Measurements from ENCODE around the gene ABI3BP. TPM values are rescaled to one million over a fixed set of nuclear protein-coding genes. Genes with fewer than 3 reads are reported as not detected.

ABI3BP gene
- total and polyA plus RNA-seq, 2 experiments from 2014 or later = 0.42 to 0.57 TPM

DNA sequence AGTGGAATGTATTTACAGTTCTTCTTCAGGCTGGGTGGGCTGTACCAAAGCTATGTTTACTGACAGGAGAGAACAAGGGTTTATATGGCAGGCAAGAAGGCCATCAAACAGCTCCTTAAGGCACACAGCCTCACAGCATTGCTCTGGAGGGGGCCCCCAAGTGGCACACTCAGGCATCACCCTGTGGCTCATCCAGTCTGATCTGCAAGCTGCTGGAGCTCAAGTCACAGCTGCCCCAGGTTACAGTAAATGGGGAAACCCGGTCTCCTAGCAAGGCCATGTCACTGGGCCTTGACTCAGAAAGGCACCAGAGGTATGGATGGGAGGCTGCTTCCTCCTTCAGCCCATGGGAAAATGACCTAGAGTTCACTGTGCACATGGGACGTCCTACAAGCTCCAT is 216.5 kb downstream of the ABI3BP start:
- H3K9me2 ChIP-seq (ENCODE audit: insufficient read depth) = peaks cover 4% of the 10 kb centered on the region
- peak; percentile 93 for ATAC-seq
- Mint-ChIP-seq H3K4me1 (no peaks in the 10 kb centered on the region), H3K27ac (no peak overlapping the region), H3K27me3 (ENCODE audit: insufficient read depth, low read depth, poor library complexity) (no peaks in the 10 kb centered on the region), H3K4me3 (no peak overlapping the region), H3K36me3 (ENCODE audit: low read depth) (no peaks in the 10 kb centered on the region), H3K9me3 (no peaks in the 10 kb centered on the region)
- DNase-seq (ENCODE audit: low spot score) = peak; percentile 52
- H4K20me1 ChIP-seq (replicated peaks; ENCODE audit: insufficient read depth) = no peaks in the 10 kb centered on the region
- H3F3A ChIP-seq (replicated peaks; ENCODE audit: low read depth) = no peaks in the 10 kb centered on the region
- no peak overlapping the region for H3K4me2 ChIP-seq
- no peak overlapping the region for H3K4me3 ChIP-seq
- no peaks in the 10 kb centered on the region for H3K27me3 ChIP-seq (ENCODE audit: insufficient read depth)
- H3K36me3 ChIP-seq (ENCODE audit: insufficient read depth) = no peaks in the 10 kb centered on the region
- H3K4me1 ChIP-seq (ENCODE audit: insufficient read depth) = no peaks in the 10 kb centered on the region
- TF ChIP-seq EZH2phosphoT487 (IDR thresholded peaks at IDR 0.05; ENCODE audit: unreplicated experiment) (no peak), STAT1 (IDR thresholded peaks at IDR 0.05; ENCODE audit: unreplicated experiment) (no peak), NANOG (IDR thresholded peaks at IDR 0.05; ENCODE audit: borderline replicate concordance) (no peak), JUNB (IDR thresholded peaks at IDR 0.05; ENCODE audit: unreplicated experiment) (no peak), POLR2AphosphoS5 (IDR thresholded peaks at IDR 0.05; ENCODE audit: low read depth) (no peak)
- TF ChIP-seq, protein P1, sequence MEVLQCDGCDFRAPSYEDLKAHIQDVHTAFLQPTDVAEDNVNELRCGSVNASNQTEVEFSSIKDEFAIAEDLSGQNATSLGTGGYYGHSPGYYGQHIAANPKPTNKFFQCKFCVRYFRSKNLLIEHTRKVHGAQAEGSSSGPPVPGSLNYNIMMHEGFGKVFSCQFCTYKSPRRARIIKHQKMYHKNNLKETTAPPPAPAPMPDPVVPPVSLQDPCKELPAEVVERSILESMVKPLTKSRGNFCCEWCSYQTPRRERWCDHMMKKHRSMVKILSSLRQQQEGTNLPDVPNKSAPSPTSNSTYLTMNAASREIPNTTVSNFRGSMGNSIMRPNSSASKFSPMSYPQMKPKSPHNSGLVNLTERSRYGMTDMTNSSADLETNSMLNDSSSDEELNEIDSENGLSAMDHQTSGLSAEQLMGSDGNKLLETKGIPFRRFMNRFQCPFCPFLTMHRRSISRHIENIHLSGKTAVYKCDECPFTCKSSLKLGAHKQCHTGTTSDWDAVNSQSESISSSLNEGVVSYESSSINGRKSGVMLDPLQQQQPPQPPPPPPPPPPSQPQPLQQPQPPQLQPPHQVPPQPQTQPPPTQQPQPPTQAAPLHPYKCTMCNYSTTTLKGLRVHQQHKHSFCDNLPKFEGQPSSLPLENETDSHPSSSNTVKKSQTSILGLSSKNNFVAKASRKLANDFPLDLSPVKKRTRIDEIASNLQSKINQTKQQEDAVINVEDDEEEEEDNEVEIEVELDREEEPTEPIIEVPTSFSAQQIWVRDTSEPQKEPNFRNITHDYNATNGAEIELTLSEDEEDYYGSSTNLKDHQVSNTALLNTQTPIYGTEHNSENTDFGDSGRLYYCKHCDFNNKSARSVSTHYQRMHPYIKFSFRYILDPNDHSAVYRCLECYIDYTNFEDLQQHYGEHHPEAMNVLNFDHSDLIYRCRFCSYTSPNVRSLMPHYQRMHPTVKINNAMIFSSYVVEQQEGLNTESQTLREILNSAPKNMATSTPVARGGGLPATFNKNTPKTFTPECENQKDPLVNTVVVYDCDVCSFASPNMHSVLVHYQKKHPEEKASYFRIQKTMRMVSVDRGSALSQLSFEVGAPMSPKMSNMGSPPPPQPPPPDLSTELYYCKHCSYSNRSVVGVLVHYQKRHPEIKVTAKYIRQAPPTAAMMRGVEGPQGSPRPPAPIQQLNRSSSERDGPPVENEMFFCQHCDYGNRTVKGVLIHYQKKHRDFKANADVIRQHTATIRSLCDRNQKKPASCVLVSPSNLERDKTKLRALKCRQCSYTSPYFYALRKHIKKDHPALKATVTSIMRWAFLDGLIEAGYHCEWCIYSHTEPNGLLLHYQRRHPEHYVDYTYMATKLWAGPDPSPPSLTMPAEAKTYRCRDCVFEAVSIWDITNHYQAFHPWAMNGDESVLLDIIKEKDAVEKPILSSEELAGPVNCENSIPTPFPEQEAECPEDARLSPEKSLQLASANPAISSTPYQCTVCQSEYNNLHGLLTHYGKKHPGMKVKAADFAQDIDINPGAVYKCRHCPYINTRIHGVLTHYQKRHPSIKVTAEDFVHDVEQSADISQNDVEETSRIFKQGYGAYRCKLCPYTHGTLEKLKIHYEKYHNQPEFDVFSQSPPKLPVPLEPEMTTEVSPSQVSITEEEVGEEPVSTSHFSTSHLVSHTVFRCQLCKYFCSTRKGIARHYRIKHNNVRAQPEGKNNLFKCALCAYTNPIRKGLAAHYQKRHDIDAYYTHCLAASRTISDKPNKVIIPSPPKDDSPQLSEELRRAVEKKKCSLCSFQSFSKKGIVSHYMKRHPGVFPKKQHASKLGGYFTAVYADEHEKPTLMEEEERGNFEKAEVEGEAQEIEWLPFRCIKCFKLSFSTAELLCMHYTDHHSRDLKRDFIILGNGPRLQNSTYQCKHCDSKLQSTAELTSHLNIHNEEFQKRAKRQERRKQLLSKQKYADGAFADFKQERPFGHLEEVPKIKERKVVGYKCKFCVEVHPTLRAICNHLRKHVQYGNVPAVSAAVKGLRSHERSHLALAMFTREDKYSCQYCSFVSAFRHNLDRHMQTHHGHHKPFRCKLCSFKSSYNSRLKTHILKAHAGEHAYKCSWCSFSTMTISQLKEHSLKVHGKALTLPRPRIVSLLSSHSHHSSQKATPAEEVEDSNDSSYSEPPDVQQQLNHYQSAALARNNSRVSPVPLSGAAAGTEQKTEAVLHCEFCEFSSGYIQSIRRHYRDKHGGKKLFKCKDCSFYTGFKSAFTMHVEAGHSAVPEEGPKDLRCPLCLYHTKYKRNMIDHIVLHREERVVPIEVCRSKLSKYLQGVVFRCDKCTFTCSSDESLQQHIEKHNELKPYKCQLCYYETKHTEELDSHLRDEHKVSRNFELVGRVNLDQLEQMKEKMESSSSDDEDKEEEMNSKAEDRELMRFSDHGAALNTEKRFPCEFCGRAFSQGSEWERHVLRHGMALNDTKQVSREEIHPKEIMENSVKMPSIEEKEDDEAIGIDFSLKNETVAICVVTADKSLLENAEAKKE (CRISPR knock-in tag; IDR thresholded peaks at IDR 0.05) = no peak
- TF ChIP-seq, protein P2, sequence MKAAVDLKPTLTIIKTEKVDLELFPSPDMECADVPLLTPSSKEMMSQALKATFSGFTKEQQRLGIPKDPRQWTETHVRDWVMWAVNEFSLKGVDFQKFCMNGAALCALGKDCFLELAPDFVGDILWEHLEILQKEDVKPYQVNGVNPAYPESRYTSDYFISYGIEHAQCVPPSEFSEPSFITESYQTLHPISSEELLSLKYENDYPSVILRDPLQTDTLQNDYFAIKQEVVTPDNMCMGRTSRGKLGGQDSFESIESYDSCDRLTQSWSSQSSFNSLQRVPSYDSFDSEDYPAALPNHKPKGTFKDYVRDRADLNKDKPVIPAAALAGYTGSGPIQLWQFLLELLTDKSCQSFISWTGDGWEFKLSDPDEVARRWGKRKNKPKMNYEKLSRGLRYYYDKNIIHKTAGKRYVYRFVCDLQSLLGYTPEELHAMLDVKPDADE (IDR thresholded peaks at IDR 0.05) = no peak
- TF ChIP-seq, protein P3, sequence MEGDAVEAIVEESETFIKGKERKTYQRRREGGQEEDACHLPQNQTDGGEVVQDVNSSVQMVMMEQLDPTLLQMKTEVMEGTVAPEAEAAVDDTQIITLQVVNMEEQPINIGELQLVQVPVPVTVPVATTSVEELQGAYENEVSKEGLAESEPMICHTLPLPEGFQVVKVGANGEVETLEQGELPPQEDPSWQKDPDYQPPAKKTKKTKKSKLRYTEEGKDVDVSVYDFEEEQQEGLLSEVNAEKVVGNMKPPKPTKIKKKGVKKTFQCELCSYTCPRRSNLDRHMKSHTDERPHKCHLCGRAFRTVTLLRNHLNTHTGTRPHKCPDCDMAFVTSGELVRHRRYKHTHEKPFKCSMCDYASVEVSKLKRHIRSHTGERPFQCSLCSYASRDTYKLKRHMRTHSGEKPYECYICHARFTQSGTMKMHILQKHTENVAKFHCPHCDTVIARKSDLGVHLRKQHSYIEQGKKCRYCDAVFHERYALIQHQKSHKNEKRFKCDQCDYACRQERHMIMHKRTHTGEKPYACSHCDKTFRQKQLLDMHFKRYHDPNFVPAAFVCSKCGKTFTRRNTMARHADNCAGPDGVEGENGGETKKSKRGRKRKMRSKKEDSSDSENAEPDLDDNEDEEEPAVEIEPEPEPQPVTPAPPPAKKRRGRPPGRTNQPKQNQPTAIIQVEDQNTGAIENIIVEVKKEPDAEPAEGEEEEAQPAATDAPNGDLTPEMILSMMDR (conservative IDR thresholded peaks at IDR 0.05; ENCODE audit: low read depth in 2 of 2) = peak; percentile 54 to 68
- TF ChIP-seq, protein P4, sequence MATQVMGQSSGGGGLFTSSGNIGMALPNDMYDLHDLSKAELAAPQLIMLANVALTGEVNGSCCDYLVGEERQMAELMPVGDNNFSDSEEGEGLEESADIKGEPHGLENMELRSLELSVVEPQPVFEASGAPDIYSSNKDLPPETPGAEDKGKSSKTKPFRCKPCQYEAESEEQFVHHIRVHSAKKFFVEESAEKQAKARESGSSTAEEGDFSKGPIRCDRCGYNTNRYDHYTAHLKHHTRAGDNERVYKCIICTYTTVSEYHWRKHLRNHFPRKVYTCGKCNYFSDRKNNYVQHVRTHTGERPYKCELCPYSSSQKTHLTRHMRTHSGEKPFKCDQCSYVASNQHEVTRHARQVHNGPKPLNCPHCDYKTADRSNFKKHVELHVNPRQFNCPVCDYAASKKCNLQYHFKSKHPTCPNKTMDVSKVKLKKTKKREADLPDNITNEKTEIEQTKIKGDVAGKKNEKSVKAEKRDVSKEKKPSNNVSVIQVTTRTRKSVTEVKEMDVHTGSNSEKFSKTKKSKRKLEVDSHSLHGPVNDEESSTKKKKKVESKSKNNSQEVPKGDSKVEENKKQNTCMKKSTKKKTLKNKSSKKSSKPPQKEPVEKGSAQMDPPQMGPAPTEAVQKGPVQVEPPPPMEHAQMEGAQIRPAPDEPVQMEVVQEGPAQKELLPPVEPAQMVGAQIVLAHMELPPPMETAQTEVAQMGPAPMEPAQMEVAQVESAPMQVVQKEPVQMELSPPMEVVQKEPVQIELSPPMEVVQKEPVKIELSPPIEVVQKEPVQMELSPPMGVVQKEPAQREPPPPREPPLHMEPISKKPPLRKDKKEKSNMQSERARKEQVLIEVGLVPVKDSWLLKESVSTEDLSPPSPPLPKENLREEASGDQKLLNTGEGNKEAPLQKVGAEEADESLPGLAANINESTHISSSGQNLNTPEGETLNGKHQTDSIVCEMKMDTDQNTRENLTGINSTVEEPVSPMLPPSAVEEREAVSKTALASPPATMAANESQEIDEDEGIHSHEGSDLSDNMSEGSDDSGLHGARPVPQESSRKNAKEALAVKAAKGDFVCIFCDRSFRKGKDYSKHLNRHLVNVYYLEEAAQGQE (IDR thresholded peaks at IDR 0.05; ENCODE audit: unreplicated experiment) = no peak
- H2AFZ ChIP-seq = no peak overlapping the region
- H3K27ac ChIP-seq (ENCODE audit: low read depth) = no peak overlapping the region
- no peaks in the 10 kb centered on the region for H3K79me2 ChIP-seq (replicated peaks; ENCODE audit: insufficient read depth)

All from GM23338 (cell line).